ENCODE data around the gene SPP2.

GRCh38 chr2:234075518-234075915 lies 25.0 kb downstream of the SPP2 start:
- TF ChIP-seq CTCF (IDR thresholded peaks at IDR 0.05 in 4 of 5, conservative IDR thresholded peaks at IDR 0.05 in 1 of 5) (no peak), POLR2A (IDR thresholded peaks at IDR 0.05) (no peak)
